Retinal pigment epithelial cell (primary cell): ENCODE measurements around the gene CACNA2D4.

ENCODE experiments used
- DNase-seq: peaks from one replicate; pipeline ENCODE4 v3.0.0-alpha.2; 2010; ENCODE audit warnings: low read depth
- H3K4me3 ChIP-seq: 2 replicates; pipeline ENCODE4 v1.5.1; 2011; ENCODE audit warnings: mild to moderate bottlenecking, low read length, control low read depth, moderate library complexity
- TF ChIP-seq, protein P1 (sequence below): conservative IDR thresholded peaks from 2 replicates; pipeline ENCODE4 v1.5.1; 2011; ENCODE audit warnings: low read depth, low read length, control low read depth, inconsistent platforms

Gene CACNA2D4

GRCh38 chr12:1830401-1830845 lies 88.0 kb downstream of the CACNA2D4 start:
- no peak for DNase-seq
- TF ChIP-seq, protein P1, sequence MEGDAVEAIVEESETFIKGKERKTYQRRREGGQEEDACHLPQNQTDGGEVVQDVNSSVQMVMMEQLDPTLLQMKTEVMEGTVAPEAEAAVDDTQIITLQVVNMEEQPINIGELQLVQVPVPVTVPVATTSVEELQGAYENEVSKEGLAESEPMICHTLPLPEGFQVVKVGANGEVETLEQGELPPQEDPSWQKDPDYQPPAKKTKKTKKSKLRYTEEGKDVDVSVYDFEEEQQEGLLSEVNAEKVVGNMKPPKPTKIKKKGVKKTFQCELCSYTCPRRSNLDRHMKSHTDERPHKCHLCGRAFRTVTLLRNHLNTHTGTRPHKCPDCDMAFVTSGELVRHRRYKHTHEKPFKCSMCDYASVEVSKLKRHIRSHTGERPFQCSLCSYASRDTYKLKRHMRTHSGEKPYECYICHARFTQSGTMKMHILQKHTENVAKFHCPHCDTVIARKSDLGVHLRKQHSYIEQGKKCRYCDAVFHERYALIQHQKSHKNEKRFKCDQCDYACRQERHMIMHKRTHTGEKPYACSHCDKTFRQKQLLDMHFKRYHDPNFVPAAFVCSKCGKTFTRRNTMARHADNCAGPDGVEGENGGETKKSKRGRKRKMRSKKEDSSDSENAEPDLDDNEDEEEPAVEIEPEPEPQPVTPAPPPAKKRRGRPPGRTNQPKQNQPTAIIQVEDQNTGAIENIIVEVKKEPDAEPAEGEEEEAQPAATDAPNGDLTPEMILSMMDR = no peak
- H3K4me3 ChIP-seq = no peak overlapping the region

DNA sequence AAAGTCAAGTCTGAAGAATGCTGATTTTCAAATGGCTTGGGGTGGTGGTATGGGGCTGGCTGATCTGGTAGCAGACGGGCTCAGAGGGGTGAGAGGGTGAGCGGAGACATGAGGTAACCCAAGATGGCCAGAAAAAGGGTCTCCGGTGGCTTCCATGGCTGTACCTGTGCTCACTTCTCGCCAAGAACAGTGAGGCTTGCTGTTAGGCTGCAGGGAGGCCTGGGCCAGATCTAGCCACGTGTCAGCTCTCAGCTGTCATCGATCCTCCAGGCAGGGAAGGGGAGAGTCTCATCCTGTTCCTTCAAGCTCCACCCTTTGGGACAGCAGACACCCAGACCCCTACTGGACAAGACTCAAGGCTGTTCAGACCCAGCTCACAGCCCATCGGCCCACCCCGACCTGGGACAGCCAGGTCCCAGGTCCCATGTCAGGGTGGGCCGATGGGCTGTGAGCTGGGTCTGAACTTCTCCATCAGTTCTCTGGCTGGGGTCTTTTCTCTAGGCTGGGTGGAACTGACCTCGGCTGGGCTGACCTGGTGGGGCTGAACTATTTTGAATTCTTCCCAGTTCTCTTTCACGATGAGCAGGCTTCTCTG lies 89.0 kb downstream of the CACNA2D4 start:
- no peak overlapping the region for H3K4me3 ChIP-seq
- TF ChIP-seq, protein P1 = no peak
- no peak for DNase-seq

- TF ChIP-seq, protein P1 = no peak
- no peak for DNase-seq
- H3K4me3 ChIP-seq = no peak overlapping the region
Observed at GRCh38 chr12:1828856-1829255, 89.6 kb downstream of the CACNA2D4 start.

DNA sequence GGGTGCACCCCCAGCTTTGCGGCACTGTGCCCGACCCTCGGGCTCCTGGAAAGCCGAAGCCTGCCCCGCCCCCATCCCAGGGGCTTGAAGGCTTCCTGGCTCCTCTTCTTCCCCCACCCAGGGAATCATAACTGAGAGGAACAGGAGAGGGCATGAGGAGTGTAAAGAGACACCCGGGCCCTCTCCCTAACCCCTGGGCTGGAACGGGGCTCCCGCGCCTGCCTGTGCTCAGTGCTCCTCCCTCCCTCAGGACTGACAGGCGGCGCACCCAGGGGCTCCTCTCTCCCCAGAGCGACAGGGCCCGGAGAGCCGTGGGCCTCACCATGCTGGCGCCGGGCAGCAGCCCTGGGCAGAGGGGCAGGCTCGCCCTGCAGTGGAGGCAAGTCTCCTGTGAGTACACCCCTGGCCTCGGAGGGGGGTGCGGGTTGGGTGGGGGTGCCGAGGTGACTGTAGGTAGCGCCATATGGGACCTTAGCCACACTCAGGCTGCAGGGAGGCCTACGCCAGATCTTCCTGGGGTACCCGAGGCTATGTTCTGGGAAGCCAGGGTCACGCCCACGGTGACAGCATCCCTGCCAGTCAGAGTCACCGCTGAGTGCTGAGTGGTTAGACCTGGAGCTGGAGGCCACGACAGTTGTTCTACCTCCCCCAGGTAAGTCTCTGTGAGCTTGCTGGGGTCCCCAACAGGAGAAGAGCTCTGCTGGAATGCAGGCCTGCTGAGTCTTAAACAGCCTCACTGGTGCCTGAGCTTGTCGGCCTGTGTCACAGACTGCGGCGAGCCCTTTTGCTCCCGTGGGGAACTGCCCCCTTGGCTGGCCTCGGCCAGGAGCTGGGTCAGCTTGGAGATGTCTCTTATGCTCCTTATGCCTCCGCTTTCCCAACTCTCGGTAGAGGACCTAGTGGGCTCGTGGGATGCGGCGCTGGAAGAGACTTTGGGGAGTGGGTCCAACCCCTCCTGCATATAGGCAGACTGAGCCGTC lies 90.3 kb downstream of the CACNA2D4 start:
- TF ChIP-seq, protein P1 = no peak
- H3K4me3 ChIP-seq = no peak overlapping the region
- no peak for DNase-seq

GRCh38 chr12:1826867-1827705 lies 91.4 kb downstream of the CACNA2D4 start:
- no peak for DNase-seq
- TF ChIP-seq, protein P1 = no peak
- no peak overlapping the region for H3K4me3 ChIP-seq

DNA sequence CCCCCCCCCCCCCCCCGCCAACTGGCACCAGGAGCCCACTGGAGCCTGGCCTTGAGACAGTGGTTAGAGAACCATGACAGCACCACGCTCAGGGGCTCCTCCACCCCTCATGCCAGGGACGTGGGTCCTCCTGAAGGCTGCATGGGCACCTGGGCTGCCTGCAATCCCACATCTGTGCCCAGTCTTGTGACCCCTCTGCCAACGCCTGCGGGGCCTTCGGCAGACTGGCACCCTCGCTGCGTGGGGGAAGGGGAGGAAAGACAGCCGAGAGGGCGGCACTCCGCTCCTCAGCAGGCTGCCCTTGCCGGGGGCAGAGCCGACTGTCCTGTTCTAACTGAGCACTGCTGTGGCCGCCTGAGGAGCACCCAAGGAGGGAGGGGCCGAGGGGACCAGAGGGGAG lies 92.1 kb downstream of the CACNA2D4 start:
- DNase-seq = no peak
- no peak overlapping the region for H3K4me3 ChIP-seq
- TF ChIP-seq, protein P1 = no peak
